Measurements from ENCODE around the gene SERPINI1.

The SERPINI1 gene

GRCh38 chr3:167783781-167784180, 48.3 kb downstream of the SERPINI1 start:
- H3K4me1 ChIP-seq (ENCODE audit: control insufficient read depth in 2 of 2, insufficient read depth in 2 of 2, low read length in 2 of 2), result no peaks in the 10 kb centered on the region
- no peak overlapping the region for H3K27ac ChIP-seq (ENCODE audit: low read depth in 2 of 2, low read length in 2 of 2)
- no peaks in the 10 kb centered on the region for H3K27me3 ChIP-seq (ENCODE audit: control insufficient read depth in 2 of 2, insufficient read depth in 2 of 2, low read length in 2 of 2)
- H3K9me3 ChIP-seq (ENCODE audit: control insufficient read depth in 2 of 2, low read length in 2 of 2), result no peaks in the 10 kb centered on the region
- no peak overlapping the region for H3K9ac ChIP-seq (ENCODE audit: low read depth in 1 of 2, low read length in 2 of 2)
- no peaks in the 10 kb centered on the region for H3K36me3 ChIP-seq (ENCODE audit: control insufficient read depth in 2 of 2, insufficient read depth in 2 of 2, low read length in 2 of 2)
- H3K4me3 ChIP-seq (ENCODE audit: low read length in 2 of 2), result no peak overlapping the region

GRCh38 chr3:167785790-167786189, 50.3 kb downstream of the SERPINI1 start:
- Histone ChIP-seq H3K9me3 (ENCODE audit: control insufficient read depth in 2 of 2, low read length in 2 of 2) (no peaks in the 10 kb centered on the region), H3K4me3 (ENCODE audit: low read length in 2 of 2) (no peak overlapping the region), H3K4me1 (ENCODE audit: control insufficient read depth in 2 of 2, insufficient read depth in 2 of 2, low read length in 2 of 2) (no peaks in the 10 kb centered on the region), H3K27me3 (ENCODE audit: control insufficient read depth in 2 of 2, insufficient read depth in 2 of 2, low read length in 2 of 2) (no peaks in the 10 kb centered on the region), H3K36me3 (ENCODE audit: control insufficient read depth in 2 of 2, insufficient read depth in 2 of 2, low read length in 2 of 2) (no peaks in the 10 kb centered on the region), H3K27ac (ENCODE audit: low read depth in 2 of 2, low read length in 2 of 2) (no peak overlapping the region), H3K9ac (ENCODE audit: low read depth in 1 of 2, low read length in 2 of 2) (no peak overlapping the region)

- Histone ChIP-seq H3K27me3 (ENCODE audit: control insufficient read depth in 2 of 2, insufficient read depth in 2 of 2, low read length in 2 of 2) (no peaks in the 10 kb centered on the region), H3K4me3 (ENCODE audit: low read length in 2 of 2) (no peak overlapping the region), H3K36me3 (ENCODE audit: control insufficient read depth in 2 of 2, insufficient read depth in 2 of 2, low read length in 2 of 2) (no peaks in the 10 kb centered on the region), H3K27ac (ENCODE audit: low read depth in 2 of 2, low read length in 2 of 2) (no peak overlapping the region), H3K4me1 (ENCODE audit: control insufficient read depth in 2 of 2, insufficient read depth in 2 of 2, low read length in 2 of 2) (no peaks in the 10 kb centered on the region), H3K9me3 (ENCODE audit: control insufficient read depth in 2 of 2, low read length in 2 of 2) (no peaks in the 10 kb centered on the region), H3K9ac (ENCODE audit: low read depth in 1 of 2, low read length in 2 of 2) (no peak overlapping the region)
Observed at GRCh38 chr3:167787440-167787839, 51.9 kb downstream of the SERPINI1 start.

GRCh38 chr3:167798443-167798842, 62.9 kb downstream of the SERPINI1 start:
- Histone ChIP-seq H3K9ac (ENCODE audit: low read depth in 1 of 2, low read length in 2 of 2) (no peak overlapping the region), H3K4me1 (ENCODE audit: control insufficient read depth in 2 of 2, insufficient read depth in 2 of 2, low read length in 2 of 2) (no peaks in the 10 kb centered on the region), H3K36me3 (ENCODE audit: control insufficient read depth in 2 of 2, insufficient read depth in 2 of 2, low read length in 2 of 2) (no peaks in the 10 kb centered on the region)

GRCh38 chr3:167808910-167809309, 73.4 kb downstream of the SERPINI1 start:
- H3K27me3 ChIP-seq (ENCODE audit: control insufficient read depth in 2 of 2, insufficient read depth in 2 of 2, low read length in 2 of 2), result no peaks in the 10 kb centered on the region
- no peaks in the 10 kb centered on the region for H3K36me3 ChIP-seq (ENCODE audit: control insufficient read depth in 2 of 2, insufficient read depth in 2 of 2, low read length in 2 of 2)
- H3K9me3 ChIP-seq (ENCODE audit: control insufficient read depth in 2 of 2, low read length in 2 of 2), result no peaks in the 10 kb centered on the region
- H3K4me3 ChIP-seq (ENCODE audit: low read length in 2 of 2), result no peak overlapping the region
- no peak overlapping the region for H3K9ac ChIP-seq (ENCODE audit: low read depth in 1 of 2, low read length in 2 of 2)
- H3K27ac ChIP-seq (ENCODE audit: low read depth in 2 of 2, low read length in 2 of 2), result no peak overlapping the region
- H3K4me1 ChIP-seq (ENCODE audit: control insufficient read depth in 2 of 2, insufficient read depth in 2 of 2, low read length in 2 of 2), result no peaks in the 10 kb centered on the region

More at GRCh38 chr3:167798443-167798842, 62.9 kb downstream of the SERPINI1 start:
- Histone ChIP-seq H3K9me3 (ENCODE audit: control insufficient read depth in 2 of 2, low read length in 2 of 2) (no peaks in the 10 kb centered on the region), H3K27me3 (ENCODE audit: control insufficient read depth in 2 of 2, insufficient read depth in 2 of 2, low read length in 2 of 2) (no peaks in the 10 kb centered on the region), H3K4me3 (ENCODE audit: low read length in 2 of 2) (no peak overlapping the region), H3K27ac (ENCODE audit: low read depth in 2 of 2, low read length in 2 of 2) (no peak overlapping the region)

- H3K27ac ChIP-seq (ENCODE audit: low read depth in 2 of 2, low read length in 2 of 2), result no peak overlapping the region
- no peaks in the 10 kb centered on the region for H3K9me3 ChIP-seq (ENCODE audit: control insufficient read depth in 2 of 2, low read length in 2 of 2)
- H3K9ac ChIP-seq (ENCODE audit: low read depth in 1 of 2, low read length in 2 of 2), result no peak overlapping the region
- no peaks in the 10 kb centered on the region for H3K27me3 ChIP-seq (ENCODE audit: control insufficient read depth in 2 of 2, insufficient read depth in 2 of 2, low read length in 2 of 2)
- H3K4me1 ChIP-seq (ENCODE audit: control insufficient read depth in 2 of 2, insufficient read depth in 2 of 2, low read length in 2 of 2), result no peaks in the 10 kb centered on the region
- H3K36me3 ChIP-seq (ENCODE audit: control insufficient read depth in 2 of 2, insufficient read depth in 2 of 2, low read length in 2 of 2), result no peaks in the 10 kb centered on the region
- no peak overlapping the region for H3K4me3 ChIP-seq (ENCODE audit: low read length in 2 of 2)
Observed at GRCh38 chr3:167810236-167810635, 74.7 kb downstream of the SERPINI1 start.

- Histone ChIP-seq H3K9me3 (ENCODE audit: control insufficient read depth in 2 of 2, low read length in 2 of 2) (no peaks in the 10 kb centered on the region), H3K4me1 (ENCODE audit: control insufficient read depth in 2 of 2, insufficient read depth in 2 of 2, low read length in 2 of 2) (no peaks in the 10 kb centered on the region), H3K36me3 (ENCODE audit: control insufficient read depth in 2 of 2, insufficient read depth in 2 of 2, low read length in 2 of 2) (no peaks in the 10 kb centered on the region), H3K27me3 (ENCODE audit: control insufficient read depth in 2 of 2, insufficient read depth in 2 of 2, low read length in 2 of 2) (no peaks in the 10 kb centered on the region), H3K9ac (ENCODE audit: low read depth in 1 of 2, low read length in 2 of 2) (no peak overlapping the region), H3K4me3 (ENCODE audit: low read length in 2 of 2) (no peak overlapping the region), H3K27ac (ENCODE audit: low read depth in 2 of 2, low read length in 2 of 2) (no peak overlapping the region)
Observed at GRCh38 chr3:167811031-167811430, 75.5 kb downstream of the SERPINI1 start.

- no peaks in the 10 kb centered on the region for H3K27me3 ChIP-seq (ENCODE audit: control insufficient read depth in 2 of 2, insufficient read depth in 2 of 2, low read length in 2 of 2)
- no peak overlapping the region for H3K27ac ChIP-seq (ENCODE audit: low read depth in 2 of 2, low read length in 2 of 2)
- no peak overlapping the region for H3K4me3 ChIP-seq (ENCODE audit: low read length in 2 of 2)
- H3K9ac ChIP-seq (ENCODE audit: low read depth in 1 of 2, low read length in 2 of 2), result no peak overlapping the region
- H3K36me3 ChIP-seq (ENCODE audit: control insufficient read depth in 2 of 2, insufficient read depth in 2 of 2, low read length in 2 of 2), result no peaks in the 10 kb centered on the region
- no peaks in the 10 kb centered on the region for H3K9me3 ChIP-seq (ENCODE audit: control insufficient read depth in 2 of 2, low read length in 2 of 2)
- no peaks in the 10 kb centered on the region for H3K4me1 ChIP-seq (ENCODE audit: control insufficient read depth in 2 of 2, insufficient read depth in 2 of 2, low read length in 2 of 2)
Observed at GRCh38 chr3:167813169-167814123, 77.9 kb downstream of the SERPINI1 start.

- H3K27ac ChIP-seq (ENCODE audit: low read depth in 2 of 2, low read length in 2 of 2), result no peak overlapping the region
- no peak overlapping the region for H3K4me3 ChIP-seq (ENCODE audit: low read length in 2 of 2)
- H3K27me3 ChIP-seq (ENCODE audit: control insufficient read depth in 2 of 2, insufficient read depth in 2 of 2, low read length in 2 of 2), result no peaks in the 10 kb centered on the region
- no peaks in the 10 kb centered on the region for H3K4me1 ChIP-seq (ENCODE audit: control insufficient read depth in 2 of 2, insufficient read depth in 2 of 2, low read length in 2 of 2)
- no peaks in the 10 kb centered on the region for H3K36me3 ChIP-seq (ENCODE audit: control insufficient read depth in 2 of 2, insufficient read depth in 2 of 2, low read length in 2 of 2)
- H3K9ac ChIP-seq (ENCODE audit: low read depth in 1 of 2, low read length in 2 of 2), result no peak overlapping the region
- H3K9me3 ChIP-seq (ENCODE audit: control insufficient read depth in 2 of 2, low read length in 2 of 2), result no peaks in the 10 kb centered on the region
Observed at GRCh38 chr3:167814441-167814951, 79.0 kb downstream of the SERPINI1 start.

GRCh38 chr3:167816953-167817352, 81.4 kb downstream of the SERPINI1 start:
- Histone ChIP-seq H3K27me3 (ENCODE audit: control insufficient read depth in 2 of 2, insufficient read depth in 2 of 2, low read length in 2 of 2) (no peaks in the 10 kb centered on the region), H3K9ac (ENCODE audit: low read depth in 1 of 2, low read length in 2 of 2) (no peak overlapping the region), H3K4me3 (ENCODE audit: low read length in 2 of 2) (no peak overlapping the region), H3K4me1 (ENCODE audit: control insufficient read depth in 2 of 2, insufficient read depth in 2 of 2, low read length in 2 of 2) (no peaks in the 10 kb centered on the region), H3K27ac (ENCODE audit: low read depth in 2 of 2, low read length in 2 of 2) (no peak overlapping the region), H3K36me3 (ENCODE audit: control insufficient read depth in 2 of 2, insufficient read depth in 2 of 2, low read length in 2 of 2) (no peaks in the 10 kb centered on the region), H3K9me3 (ENCODE audit: control insufficient read depth in 2 of 2, low read length in 2 of 2) (no peaks in the 10 kb centered on the region)
